CD4-positive, alpha-beta T cell treated with Interleukin-6 at 100 ng/mL for 8 hours (primary cell): ENCODE data around the gene KRT80.
"Not testable (repeated sequence)": the region's sequence is repeated elsewhere in the genome, so short reads cannot be mapped to it uniquely, and the experiment has no call there.

Source experiments
- DNase-seq: peaks from one replicate; pipeline ENCODE4 v3.0.0-alpha.2; 2020; ENCODE audit warnings: mixed read lengths, low spot score

Gene KRT80

DNA sequence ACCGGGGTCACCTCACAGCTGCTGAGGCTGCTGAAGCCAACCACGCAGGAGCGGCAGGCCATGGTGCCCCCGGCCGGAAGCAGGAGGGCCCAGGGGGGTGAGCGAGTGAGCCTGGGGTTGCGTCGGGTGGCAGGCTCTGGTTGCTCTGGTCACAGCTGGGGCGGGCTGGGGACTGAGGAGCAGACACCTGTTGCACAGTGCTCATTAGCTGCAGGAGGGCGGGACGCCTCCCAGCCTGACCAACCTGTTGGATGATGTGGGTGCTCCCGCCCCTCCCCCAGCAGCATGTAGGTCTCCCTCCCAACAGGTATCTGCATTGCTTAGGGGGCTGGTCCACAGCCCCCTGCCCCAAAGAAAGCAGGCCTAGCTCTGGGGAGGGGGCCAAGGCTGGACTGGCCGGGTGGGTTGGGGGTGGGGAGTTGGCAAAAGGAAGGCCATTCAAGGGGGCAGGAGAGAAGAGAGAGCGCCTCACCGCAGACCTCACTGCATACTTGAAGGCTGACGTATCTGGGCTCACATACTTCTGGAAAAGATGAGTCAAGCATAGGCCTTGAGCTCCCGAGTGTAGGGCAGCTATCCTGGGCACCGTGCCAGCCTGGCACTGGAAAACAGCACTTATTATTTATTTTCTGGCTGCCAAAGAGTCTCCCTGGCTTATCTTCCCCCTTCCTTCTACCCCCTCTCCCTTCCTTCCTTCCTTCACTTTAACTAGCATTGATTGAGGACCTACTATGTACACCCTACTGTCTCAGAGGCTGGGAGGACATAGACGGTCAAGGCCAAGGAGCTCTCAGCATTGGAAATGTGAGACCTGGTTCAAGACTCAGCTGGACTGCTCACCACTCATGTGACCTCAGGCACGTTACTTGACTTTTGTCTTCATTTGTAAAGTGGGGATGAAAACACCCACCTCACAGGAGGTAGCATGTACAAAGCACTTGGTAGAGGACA is at the start of gene KRT80:
TSS of gene KRT80 (minus strand) at position 174 of the 951 bp plus-strand sequence. CDS start at position 62, 112 bp downstream.
- DNase-seq = no peak

DNA sequence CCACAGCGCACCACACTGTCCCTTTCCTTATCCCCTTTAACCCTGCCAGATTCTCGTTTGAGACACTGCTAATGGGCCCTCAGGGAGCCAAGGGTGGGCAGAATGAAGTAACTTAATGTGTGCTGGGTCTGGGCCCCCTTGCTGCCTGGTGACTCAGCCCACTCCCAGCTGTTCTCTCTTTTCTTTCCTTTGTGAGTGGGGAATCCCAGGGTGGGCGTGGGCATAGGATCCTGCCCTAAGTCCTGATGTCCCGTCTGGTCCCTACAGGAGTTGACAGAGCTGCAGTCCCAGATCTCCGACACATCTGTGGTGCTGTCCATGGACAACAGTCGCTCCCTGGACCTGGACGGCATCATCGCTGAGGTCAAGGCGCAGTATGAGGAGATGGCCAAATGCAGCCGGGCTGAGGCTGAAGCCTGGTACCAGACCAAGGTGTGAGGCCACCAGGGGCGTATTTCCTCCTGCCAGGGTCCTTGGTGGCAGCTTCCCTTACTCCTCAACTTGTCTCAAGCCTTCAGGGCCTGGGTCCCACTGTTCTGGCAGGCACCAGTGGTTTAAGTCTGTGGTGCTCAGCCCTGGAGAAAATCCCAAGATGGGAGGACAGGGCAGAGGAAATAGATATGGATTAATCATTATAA is 49.5 kb upstream of the KRT80 start:
- no peak for DNase-seq

DNA sequence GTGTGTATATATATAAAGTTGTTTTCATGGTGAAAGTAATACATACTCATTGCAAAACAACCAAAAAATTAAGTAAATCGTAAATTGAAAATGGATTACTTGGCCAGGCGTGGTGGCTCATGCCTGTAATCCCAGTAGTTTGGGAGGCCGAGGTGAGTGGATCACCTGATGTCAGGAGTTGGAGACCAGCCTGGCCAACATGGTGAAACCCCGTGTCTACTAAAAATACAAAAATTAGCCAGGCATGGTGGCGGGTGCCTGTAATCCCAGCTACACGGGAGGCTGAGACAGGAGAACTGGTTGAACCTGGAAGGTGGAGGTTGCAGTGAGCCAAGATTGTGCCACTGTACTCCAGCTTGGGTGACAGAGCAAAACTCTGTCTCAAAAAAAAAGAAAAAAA is 48.4 kb upstream of the KRT80 start:
- DNase-seq = not testable (repeated sequence)

DNA sequence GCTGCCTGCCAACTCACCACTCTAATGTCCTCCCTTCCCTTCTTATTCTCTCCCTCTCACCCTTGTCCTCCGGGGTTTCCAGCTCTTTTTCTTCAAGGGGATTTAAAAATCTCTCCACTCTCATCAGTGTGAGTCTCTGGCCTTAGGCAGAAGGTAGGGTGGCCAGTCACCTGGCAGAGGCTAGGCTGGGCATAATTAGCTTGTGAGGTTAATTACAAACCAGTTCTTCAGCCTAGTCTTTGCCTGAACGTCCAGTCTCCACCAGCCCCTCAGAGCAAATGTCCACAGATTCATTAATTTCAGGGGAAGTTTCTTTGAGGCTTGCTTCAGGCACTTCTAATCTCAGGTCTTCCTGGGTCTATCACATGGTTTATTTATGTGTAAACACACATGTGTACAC is 48.0 kb upstream of the KRT80 start:
- no peak for DNase-seq

DNA sequence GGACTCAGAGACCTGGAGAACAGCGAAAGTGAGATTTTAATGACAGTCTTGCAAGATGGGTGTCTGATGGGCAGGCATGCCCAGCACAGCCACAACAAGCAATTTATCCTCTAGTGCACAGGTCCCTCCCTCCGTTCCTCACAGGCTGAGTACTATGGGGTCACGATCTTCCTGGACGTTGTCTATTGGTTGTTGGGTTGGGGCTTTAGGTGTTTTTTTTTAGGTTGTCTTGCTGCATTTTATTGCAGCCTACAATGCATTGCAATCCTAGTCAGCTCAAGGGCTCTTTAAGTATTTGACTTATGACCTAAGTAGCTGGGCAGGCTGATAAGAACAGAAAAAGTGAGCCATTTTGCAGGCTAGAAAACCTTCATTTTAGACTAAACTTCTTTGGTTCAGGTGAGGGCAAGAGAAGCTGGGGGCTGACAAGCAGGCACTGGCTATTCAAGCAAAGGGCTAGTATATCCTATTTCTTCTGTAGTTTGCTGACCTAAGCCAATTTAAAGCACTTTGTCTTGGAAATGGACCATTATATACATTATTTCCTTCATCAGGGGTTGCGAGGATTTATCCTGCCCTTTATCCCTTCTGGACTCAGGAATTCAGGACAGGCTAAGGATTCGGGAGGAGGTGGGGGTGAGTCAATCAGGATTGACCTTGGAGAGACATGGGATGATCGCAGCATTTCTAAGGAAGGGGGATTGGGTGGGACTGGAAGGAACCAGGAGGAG is 47.3 kb upstream of the KRT80 start:
- no peak for DNase-seq

DNA sequence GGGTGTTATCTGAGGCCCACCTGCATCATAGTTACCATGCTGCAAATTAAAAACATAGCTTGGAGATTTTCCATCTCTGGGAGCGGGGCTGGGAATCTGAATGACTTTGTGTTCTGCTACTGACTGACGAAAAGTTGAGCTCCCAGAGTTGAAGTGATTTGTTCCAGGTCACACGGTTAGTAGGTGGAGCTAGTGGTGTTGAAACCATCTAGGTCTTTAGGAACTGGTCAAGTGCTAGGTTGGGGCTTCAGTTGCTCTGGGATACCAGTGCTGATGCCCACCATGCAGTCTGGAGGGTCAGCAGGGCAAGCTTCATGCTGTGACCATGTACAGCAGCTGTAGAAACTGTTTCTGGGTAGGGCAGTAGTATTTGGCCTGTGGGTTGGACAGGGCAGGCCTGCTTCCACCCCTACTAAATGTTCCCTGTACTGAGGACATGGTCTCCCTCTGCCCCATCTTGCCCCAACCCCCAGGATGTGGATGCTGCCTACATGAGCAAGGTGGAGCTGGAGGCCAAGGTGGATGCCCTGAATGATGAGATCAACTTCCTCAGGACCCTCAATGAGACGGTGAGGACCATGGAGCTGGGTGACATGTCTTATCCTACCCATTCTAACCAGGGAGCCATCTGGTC is 46.5 kb upstream of the KRT80 start:
- DNase-seq = no peak

DNA sequence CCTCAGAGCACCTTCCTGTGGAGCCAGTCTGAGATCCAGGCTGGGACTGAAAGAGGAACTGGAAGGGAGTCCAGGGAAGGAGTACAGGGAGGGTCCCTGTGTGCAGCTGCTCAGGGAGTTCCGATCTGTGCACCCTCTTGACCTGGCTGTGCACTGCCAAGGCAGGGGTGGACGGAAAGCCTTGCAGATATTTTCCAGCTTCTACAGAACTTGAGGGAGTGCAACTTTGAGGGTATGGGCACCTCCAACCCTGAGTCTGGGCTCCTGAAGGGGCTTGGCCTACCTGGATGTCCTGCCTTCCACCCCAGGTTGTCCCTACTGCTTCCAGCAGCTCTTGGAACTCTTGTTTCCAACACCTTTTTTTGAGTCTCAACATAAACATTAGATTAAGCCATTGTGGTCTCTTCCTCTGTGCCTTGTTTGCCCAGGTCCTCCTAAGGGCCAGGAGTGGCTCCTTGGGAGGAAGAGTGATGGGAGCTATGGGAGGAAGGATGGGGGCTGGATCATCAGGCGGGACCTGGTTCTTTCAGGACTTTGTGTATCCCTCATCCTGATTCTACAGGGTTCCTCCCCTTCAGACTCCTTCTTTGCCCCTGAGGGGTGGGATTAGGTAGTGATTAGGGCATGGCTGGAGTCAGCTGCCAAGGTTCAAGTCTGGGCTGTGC is 44.7 kb upstream of the KRT80 start:
- no peak for DNase-seq

DNA sequence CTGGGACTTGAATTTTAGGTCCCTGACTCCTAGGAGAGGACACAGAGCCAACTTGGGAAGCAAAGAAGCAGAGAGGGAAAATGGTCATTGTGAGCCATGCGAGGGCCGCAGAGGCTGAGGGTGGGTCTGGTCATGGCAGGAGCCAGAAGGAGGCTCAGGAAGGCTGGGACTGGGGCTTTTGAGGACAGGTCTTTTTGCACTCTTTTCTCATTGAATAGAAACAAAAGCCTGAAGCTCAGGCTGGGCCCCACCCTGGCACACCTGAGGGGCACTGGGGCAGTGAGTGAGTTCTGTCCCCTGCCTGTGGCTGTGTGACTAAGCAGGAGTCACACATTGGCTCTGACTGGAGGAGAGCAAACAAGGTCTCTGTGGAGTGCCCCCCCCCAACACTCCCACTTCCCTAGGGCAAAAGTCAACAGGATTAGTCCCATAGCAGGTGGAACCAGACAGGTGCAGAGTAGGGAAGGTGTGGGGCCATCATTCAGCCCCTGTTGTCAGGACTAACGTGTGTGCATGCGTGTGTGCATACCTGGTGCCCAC is 44.1 kb upstream of the KRT80 start:
- DNase-seq = no peak

DNA sequence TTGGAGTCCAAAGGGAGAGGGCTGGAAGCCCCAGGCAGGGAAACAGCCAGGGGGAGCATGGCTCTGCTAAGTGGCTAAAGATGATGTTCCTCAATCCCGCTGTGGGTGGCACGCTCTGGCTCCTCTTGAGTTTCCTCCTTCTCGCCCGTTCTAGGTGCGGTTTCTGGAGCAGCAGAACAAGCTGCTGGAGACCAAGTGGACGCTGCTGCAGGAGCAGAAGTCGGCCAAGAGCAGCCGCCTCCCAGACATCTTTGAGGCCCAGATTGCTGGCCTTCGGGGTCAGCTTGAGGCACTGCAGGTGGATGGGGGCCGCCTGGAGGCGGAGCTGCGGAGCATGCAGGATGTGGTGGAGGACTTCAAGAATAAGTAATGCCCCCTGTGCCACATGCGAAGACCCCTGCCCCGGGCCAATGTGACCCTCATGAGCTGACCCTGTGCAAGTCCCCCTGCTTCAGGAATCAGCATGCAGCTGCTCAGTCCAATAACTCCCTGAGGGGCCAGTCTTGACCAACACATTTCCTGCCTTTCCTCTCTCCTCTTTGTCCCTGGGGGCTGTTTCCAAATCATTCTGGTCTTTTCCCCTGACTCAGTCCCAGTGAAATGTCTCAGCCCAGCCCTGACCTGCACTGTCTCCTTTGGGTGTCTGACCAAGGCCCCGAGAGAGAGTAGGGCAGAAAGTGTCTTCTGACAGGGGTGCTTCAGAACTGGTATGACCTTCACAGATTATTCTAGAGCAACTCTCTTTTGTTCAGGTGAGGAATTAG is 43.4 kb upstream of the KRT80 start:
- no peak for DNase-seq

DNA sequence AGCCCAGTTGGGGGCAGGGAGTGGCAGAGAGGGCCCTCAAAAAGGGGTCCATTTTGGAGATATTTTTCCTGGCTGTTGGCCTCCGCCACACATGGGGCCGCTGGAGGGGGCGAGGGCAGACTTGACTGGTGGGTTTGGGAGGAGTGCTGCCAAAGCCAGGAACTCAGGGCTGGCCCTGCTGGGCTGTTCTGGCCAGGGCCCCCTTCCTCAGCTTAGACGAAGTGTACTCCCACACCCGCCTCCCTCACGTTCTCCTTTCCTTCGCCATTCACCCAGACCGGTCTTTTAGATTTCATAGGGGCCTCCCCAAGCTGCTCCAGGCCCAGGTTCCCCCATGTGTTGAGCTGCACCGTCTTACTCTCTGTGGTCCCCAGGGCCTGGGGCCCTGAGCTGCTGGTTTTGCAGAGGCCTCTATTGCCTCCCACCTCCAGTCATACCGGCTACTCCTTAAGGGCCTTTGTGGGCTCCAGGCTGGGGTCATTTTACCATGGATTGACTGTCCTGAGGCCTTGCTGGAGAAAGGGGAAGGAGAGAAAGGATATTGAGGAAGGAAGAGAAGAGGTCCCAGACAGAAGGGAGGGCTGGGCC is 42.5 kb upstream of the KRT80 start:
- no peak for DNase-seq

DNA sequence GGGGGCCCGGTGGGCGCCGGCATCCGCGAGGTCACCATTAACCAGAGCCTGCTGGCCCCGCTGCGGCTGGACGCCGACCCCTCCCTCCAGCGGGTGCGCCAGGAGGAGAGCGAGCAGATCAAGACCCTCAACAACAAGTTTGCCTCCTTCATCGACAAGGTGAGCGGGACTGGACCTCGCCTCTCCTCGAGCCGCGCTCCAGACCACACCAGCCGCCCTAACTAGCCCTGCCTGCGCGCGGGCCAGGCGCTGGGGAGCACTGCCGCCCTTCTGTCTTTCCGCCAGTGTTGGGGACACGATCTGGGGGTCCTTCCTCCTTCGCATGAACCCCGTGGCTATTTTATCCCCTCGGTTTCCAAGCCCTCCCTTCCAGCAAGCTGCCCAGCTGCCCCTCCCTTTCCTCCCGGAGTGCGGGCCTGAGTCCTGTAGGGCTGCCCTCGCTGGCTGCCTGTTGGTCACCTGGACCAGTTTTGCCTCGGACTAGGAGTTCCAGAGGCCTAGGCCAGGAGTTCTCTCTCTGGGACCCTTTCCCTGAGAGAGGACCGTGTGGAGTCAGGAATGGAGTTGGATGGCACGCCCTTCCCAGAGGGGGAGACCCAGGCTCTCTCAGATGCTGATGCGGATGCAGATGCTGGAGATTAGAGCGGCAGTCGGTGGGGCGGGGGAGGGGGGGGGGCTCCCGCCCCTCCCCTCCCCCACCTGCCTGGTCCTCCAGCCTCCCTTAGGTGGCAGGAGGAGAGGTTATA is 41.8 kb upstream of the KRT80 start:
- DNase-seq = no peak

DNA sequence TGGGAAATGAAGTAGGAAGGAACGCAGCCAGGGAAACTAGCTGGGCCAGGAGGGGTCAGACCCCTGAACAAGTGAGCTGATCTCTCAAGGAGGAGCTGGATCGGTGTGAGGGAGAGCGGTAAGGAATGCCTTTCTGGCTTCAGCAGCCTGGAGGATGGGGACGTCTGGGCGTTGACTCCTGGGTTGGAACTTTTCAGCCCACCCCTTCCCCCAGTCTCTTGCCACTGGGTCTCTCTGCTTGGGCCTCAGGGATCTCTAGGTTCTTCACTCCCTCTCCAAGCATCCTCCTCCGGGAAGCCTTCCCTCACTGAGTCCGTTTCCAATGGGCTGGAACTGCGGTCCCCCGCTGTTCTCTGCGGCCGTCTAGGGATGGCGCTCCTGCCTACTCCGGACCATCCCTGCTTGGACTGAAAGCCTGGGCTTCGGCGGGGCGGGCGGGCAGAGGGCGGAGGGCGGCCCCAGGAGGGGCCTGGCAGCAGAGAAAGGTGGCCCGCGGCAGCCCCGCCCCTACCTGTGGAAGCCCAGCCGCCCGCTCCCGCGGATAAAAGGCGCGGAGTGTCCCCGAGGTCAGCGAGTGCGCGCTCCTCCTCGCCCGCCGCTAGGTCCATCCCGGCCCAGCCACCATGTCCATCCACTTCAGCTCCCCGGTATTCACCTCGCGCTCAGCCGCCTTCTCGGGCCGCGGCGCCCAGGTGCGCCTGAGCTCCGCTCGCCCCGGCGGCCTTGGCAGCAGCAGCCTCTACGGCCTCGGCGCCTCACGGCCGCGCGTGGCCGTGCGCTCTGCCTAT is 41.1 kb upstream of the KRT80 start, which contains the start of gene KRT7:
TSS of gene KRT7 (plus strand) at position 570 of the 788 bp plus-strand sequence. CDS start at position 624, 54 bp downstream.
- no peak for DNase-seq

DNA sequence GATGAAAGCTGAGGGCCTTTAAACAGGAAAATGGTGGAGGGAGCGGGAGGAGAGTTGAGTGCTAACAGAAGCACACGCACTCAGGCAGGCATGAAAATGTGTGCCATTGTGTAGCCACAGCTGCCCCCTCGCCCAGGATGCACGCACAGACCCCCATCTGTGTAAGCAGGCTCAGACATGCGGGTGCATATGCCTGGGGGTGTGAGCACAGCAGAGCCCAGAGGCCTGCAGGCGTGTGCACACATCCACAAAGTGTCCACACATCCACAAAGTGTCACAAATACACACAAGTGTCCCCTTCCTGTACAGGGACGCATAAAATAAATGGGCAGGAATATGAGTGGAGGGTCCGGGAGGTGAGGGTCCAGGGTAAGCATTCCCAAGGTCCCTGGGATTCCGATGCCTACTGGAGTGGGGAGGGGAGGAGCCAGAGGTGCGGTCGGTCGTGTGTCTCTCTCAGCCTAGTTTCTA is 40.4 kb upstream of the KRT80 start:
- DNase-seq = no peak

DNA sequence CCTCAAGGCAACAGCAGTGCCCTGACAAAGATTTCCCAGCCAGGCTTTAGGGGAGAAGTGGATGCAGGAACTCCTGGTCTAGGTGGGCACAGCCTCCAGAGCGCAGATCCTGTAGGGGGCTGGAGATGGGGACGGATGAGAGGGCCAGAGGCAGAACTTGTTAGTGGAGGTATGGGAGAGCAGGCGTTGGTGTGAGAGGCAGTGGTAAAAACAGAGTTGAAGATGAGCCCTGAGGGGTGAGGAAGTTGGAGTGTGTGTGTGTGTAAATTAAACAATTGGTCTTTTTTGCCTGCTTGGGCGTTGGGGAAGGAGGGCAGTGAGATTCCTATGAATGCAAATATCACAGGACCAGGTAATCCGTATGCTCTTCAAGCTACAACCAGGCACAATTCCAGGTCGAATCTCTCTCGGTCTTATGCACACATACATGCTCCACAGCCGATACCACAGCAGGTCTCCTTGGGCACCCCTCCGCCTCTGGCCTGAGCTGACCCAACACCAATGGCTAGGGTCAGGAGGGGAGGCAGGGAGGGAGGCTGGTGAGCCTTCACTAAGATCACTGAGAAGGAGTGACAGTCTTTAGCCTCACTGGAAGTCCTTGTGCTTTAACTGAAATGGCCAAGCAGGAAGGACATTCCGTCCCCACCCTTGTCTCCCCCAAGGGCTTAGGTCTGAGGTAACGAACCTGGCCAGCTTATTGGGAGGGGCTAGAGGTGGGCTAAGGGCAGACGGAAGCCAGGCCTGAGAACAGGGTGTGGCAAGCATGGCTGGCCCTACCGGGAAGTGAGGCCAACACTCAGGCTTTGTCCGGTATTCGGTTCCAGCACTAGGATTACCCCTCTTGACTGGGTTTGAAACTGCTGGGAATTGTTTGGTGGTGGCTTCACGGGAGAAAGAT is 39.7 kb upstream of the KRT80 start:
- no peak for DNase-seq

DNA sequence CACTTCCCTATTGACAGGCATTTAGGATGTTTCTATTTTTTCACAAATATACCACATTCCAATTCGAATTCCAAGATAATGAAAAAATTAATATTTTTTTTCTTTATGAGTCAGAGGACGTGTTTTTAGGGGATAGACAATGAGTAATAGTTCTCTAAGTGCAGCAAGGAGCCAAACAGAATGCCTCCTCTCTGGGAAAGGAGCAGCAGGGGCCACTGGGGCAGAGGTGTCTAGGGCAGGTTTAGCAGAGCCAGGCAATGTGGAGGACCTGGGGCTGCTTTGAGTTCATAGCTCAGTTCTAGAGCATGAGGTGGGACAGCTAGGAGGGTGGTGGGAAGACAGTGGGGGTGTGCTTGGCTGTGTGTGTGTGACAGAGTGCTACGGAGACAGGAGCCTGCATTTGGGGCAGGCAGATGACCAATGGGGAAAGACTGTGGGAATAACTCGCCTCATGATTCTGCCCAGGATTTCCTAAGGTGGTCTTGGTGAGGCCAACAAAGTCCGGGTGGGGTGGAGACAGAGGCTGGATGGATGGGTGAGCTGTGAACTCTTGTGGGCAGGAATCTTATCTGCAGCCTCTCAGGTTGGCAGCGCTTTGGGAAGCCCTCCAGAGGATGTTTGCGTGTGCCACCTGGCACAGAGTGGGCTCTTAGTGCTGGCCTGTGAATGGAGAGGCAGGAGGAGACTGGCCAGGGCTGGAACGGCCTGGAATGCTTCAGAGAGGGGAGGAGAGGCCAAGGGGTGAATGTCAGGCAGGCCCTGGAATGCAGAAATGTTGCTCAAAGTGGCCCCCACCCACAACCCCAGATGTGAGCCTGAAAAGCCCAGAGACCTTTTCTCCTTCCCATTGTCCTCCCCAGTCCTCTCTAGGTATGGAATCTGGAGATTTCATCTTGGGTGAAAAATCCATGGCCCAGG is 38.8 kb upstream of the KRT80 start:
- DNase-seq = no peak

DNA sequence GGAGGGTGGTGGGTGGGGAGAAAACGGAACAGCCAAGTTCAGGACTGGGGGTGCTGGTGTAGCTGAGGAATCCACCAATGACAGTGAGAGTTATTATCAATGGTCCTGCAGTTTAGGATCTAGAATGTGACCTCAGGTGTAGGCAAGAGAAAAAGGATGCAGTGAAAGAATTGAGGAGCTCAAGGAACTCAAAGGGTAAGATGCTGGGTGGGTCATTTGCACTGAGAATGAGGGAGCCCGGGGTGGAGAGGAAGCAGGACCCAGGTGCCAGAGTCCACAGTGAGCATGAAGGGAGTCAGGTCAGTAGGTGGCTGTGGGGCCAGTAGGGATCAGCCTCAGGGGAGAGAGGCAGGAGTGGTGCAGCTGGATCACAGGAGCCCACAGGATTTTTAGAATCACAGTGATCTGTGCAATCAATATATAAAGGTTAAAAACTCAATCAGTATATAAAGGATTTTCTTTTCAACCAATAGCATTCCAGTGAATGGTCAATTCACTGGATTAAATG is 38.1 kb upstream of the KRT80 start:
- DNase-seq = no peak
